NB4 (cell line): ENCODE measurements around the gene SRRD.

Source experiments
- DNase-seq: peaks from one replicate; pipeline ENCODE4 v3.0.0; 2010; ENCODE audit warnings: low read depth
- H3K4me3 ChIP-seq: one replicate; pipeline ENCODE4 v1.5.1; 2011; ENCODE audit warnings: mild to moderate bottlenecking, low read depth, low read length, moderate library complexity
- MYC ChIP-seq: IDR thresholded peaks from 2 replicates; pipeline ENCODE4 v1.6.1; 2011; ENCODE audit warnings: low read depth, low read length
- POLR2A ChIP-seq: IDR thresholded peaks from 2 replicates; pipeline ENCODE4 v1.6.1; 2011; ENCODE audit warnings: mild to moderate bottlenecking; ENCODE audit not compliant: insufficient read length; ENCODE audit errors: extremely low read depth
- TF ChIP-seq, protein P1 (sequence below): IDR thresholded peaks from 2 replicates; pipeline ENCODE4 v1.6.1; 2011; ENCODE audit warnings: low read depth, low read length
- TF ChIP-seq, protein P2 (sequence below): IDR thresholded peaks from one replicate; pipeline ENCODE4 v1.5.1; 2012; ENCODE audit warnings: low read depth, low read length

The SRRD gene

DNA sequence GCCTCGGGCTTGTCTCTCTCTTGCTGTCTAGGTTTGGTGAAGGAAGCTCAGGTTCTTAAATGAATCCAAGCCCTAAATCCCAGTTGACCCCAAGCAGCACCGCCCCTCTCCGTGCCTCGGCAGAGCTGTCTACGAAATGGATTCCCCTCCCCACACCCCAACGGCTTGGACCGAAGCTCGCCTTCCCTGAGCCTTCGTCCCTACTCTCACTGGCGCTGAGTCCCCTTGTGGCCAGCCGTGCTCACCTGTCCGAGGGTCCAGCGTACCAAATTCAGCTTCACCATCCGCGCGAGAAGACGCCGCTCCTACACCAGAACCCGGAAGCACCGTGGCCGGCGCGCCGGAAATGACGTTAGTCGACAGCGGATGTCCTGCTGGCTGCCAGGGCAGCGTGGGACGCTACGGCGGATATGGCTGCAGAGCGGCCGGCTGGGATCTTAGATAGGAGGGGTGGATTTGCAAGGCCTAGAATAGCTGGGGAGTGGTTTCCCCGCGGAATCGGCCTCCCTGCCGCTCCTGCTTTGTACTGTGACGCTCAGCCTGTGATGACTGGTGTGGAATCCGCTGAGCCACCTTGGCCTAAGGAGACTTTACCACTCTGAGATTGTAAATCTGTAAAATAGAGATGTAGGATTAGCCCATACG, 28.6 kb downstream of the SRRD start, which contains the start of gene TFIP11:
TSS of gene TFIP11 (minus strand) at position 325 of the 645 bp plus-strand sequence. CDS start 2,201 bp downstream, outside the sequence.
- TF ChIP-seq MYC = peak; percentile 72
- TF ChIP-seq, protein P1, sequence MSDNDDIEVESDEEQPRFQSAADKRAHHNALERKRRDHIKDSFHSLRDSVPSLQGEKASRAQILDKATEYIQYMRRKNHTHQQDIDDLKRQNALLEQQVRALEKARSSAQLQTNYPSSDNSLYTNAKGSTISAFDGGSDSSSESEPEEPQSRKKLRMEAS = peak; percentile 70
- TF ChIP-seq POLR2A = peak; percentile 66
- TF ChIP-seq, protein P2, sequence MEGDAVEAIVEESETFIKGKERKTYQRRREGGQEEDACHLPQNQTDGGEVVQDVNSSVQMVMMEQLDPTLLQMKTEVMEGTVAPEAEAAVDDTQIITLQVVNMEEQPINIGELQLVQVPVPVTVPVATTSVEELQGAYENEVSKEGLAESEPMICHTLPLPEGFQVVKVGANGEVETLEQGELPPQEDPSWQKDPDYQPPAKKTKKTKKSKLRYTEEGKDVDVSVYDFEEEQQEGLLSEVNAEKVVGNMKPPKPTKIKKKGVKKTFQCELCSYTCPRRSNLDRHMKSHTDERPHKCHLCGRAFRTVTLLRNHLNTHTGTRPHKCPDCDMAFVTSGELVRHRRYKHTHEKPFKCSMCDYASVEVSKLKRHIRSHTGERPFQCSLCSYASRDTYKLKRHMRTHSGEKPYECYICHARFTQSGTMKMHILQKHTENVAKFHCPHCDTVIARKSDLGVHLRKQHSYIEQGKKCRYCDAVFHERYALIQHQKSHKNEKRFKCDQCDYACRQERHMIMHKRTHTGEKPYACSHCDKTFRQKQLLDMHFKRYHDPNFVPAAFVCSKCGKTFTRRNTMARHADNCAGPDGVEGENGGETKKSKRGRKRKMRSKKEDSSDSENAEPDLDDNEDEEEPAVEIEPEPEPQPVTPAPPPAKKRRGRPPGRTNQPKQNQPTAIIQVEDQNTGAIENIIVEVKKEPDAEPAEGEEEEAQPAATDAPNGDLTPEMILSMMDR = no peak
- DNase-seq = peak; percentile 92
- peak within 1 kb of the TSS; percentile 96 for H3K4me3 ChIP-seq

DNA sequence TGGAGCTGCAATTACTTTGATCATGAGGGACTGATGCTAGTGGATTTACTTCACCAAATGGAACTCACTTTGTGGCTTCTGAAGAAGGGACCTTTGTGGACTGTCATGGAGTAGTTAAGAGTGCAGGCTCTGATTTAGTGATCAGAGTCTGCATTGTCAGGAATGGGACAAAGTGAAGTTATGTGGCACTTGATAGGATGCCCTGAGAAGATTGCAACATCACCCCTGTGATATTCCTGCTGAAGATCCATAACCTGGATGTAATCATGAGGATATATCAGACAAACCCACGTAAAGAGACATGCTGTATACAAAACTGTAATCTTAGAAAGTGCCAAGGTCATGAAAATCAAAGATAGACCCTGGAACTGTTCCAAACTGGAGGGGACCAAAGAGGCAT, 30.2 kb downstream of the SRRD start:
- DNase-seq = no peak
- TF ChIP-seq, protein P2 = no peak
- TF ChIP-seq POLR2A (no peak), MYC (no peak)
- TF ChIP-seq, protein P1 = no peak
- peak overlapping the region; percentile 96 for H3K4me3 ChIP-seq

DNA sequence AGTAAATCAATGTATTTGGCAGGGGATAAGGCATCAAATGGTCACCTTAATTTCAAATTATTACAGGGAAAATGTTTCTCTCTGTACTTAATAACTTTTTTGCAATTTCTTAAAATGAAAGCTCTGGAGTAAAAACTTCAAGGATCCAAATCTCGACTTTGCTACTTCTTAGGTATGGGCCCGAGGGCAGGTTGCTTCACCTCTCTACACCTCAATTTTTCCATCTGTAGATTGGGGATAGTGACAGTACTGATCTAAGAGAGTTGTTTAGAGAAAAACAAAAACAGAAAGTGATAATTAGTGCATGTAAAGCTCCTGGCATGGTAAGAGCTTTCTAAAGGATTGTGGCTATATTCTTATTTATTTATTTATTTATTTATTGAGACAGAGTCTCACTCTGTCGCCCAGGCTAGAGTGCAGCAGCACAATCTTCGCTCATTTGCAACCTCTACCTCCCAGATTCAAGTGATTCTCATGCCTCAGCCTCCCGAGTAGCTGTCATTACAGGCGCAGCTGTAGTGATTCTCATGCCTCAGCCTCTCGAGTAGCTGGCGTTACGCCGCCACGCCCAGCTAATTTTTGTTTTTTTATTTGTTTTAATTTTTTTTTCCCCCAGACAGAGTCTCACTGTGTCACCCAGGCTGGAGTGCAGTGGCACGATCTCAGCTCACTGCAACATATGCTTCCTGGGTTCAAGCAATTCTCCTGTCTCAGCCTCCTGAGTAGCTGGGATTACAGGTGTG, 30.9 kb downstream of the SRRD start:
- DNase-seq = no peak
- peak overlapping the region; percentile 96 for H3K4me3 ChIP-seq
- TF ChIP-seq POLR2A (no peak), MYC (no peak)
- TF ChIP-seq, protein P1 = no peak
- TF ChIP-seq, protein P2 = no peak

DNA sequence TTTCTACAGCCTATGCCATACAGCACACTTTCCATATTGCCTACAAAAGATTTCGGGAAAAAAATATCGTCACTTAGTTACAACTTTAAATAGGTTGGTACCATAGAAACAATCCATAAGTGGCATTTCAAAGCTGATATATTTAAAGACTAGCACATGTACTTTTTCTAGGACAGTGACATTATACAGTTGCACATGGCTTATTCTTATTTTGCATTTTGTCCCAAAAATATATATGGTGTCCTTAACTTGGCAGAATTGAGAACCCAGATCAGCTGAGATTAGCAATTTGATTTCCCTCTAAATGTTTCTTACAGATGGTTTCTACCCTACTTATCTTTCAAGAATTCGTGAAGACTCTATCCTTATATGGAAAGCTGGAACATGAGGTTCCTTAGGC, 32.3 kb downstream of the SRRD start:
- no peak for TF ChIP-seq POLR2A
- TF ChIP-seq, protein P1 = no peak
- TF ChIP-seq, protein P2 = no peak
- no peak for TF ChIP-seq MYC
- H3K4me3 ChIP-seq = no peak overlapping the region
- DNase-seq = no peak

DNA sequence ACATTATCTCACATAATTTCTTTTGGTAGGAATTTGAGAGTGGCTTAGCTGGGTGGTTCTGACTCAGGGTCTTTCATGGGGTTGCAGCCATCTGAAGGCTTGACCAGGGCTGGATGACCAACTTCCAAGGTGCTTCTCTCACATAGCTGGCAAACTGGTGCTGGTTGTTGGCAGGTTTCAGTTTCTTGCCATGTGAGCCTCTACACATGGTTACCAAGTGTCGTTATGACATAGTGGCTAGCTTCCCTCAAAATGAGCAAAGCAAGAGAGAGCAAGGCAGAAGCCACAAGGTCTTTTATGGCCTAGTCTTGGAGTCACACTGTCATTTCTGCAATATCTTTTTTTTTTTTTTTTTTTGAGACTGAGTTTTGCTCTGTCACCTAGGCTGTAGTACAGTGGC, 32.8 kb downstream of the SRRD start:
- DNase-seq = no peak
- TF ChIP-seq MYC (no peak), POLR2A (no peak)
- TF ChIP-seq, protein P1 = no peak
- TF ChIP-seq, protein P2 = no peak
- no peak overlapping the region for H3K4me3 ChIP-seq
